Testis (tissue), 2 donors: Measurements from ENCODE around the gene POGLUT2.

Experiments used
- POLR2A ChIP-seq: fragments of 450-650 bp; IDR thresholded peaks from one replicate; pipeline ENCODE4 v1.6.1; 2017; ENCODE audit warnings: antibody characterized with exemption, mild to moderate bottlenecking, moderate library complexity
- TF ChIP-seq, protein P1 (sequence below), 3 experiments: fragments of 450-650 bp in 2 of 3; fragments of 200-600 bp in 1 of 3; sonication (generic) in 1 of 3; IDR thresholded peaks; one replicate each; pipeline ENCODE4 v1.5.1; 2016 to 2019; ENCODE audit warnings: antibody characterized with exemption in 3 of 3, mild to moderate bottlenecking in 2 of 3, moderate library complexity in 1 of 3

DNA sequence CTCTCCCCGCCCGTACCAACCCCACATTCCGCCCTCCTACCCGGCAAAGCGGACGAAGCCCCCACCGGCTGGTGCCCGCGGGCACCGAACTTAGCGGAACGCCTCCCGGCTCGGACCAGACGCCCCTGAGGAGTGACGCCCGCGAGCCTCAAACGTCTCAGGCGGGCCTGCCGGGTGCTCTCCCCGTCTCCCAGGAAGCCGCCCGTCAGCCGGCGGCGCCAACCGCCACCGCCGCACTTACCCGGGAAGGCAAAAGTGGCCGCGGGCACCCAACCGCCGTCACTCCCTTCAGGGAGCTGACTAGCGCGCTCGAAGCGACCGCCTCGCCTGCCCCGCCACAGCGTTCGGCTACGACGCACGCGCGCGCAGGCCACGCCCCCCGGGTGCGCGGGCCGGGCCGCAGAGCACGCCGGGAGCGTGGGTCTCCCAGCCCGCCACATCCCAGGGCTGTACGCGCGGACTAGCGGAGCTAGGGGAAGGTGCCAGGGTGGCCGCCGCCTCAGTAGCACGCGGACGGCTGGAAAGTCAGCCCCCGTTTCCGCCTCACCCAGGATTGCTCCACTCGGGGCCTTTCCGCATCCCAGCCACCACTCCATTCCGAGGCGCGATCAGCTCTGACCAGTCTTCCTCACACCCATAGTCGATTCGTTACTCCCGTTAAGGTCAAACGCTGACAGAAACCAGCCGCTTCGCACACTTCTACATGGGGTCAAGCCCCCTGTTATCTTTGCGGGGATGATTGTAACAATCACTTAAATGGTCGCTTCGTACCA lies 25.1 kb downstream of the POGLUT2 start, which contains the start of gene TEX30:
- TF ChIP-seq, protein P1, sequence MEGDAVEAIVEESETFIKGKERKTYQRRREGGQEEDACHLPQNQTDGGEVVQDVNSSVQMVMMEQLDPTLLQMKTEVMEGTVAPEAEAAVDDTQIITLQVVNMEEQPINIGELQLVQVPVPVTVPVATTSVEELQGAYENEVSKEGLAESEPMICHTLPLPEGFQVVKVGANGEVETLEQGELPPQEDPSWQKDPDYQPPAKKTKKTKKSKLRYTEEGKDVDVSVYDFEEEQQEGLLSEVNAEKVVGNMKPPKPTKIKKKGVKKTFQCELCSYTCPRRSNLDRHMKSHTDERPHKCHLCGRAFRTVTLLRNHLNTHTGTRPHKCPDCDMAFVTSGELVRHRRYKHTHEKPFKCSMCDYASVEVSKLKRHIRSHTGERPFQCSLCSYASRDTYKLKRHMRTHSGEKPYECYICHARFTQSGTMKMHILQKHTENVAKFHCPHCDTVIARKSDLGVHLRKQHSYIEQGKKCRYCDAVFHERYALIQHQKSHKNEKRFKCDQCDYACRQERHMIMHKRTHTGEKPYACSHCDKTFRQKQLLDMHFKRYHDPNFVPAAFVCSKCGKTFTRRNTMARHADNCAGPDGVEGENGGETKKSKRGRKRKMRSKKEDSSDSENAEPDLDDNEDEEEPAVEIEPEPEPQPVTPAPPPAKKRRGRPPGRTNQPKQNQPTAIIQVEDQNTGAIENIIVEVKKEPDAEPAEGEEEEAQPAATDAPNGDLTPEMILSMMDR (IDR thresholded peaks at IDR 0.05) = peak in 2 of 3 experiments; percentile 7 to 10
- TF ChIP-seq POLR2A = no peak
